ENCODE measurements around the gene HSPH1.

- no peak for TF ChIP-seq YY1 (IDR thresholded peaks at IDR 0.05; ENCODE audit: insufficient read depth, insufficient read length)
- TF ChIP-seq ZNF274 (IDR thresholded peaks at IDR 0.05; ENCODE audit: low read depth, low read length): no peak
Observed at GRCh38 chr13:31159306-31159705, 2.4 kb downstream of the HSPH1 start.

All from NT2/D1 (cell line).